ENCODE results near the gene LRRC43.

DNA sequence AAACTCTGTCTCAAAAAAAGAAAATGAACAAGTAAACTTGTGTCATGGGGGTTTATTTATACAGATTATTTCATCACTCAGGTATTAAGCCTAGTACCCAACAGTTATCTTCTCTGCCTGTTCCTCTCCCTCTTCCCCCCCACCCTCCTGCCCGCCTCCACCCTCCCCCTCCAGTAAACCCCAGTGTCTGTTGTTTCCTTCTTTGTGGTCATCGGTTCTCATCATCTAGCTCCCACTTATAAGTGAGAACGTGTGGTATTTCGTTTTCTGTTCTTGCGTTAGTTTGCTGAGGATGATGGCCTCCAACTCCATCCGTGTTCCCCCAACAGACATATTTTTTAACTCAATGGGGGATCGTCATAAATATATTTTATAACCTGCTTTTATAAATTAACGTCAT, 21.2 kb upstream of the LRRC43 start:
- no peak for TF ChIP-seq SUZ12 (IDR thresholded peaks at IDR 0.05; ENCODE audit: extremely low read depth, insufficient read depth, insufficient read length)
- TF ChIP-seq YY1 (IDR thresholded peaks at IDR 0.05; ENCODE audit: insufficient read depth, insufficient read length) = no peak
- TF ChIP-seq ZNF274 (IDR thresholded peaks at IDR 0.05; ENCODE audit: low read depth, low read length) = no peak
